Psoas muscle (tissue), 8 donors: ENCODE measurements around the gene TECPR1. TPM values are rescaled to one million over a fixed set of nuclear protein-coding genes. Genes with fewer than 3 reads are reported as not detected.

Experiments used
- ATAC-seq, 4 donors: fragments of 200-7000 bp; cut with Tn5 transposase; one replicate each; pipeline ENCODE4 v1.9.1; 2020; ENCODE audit warnings: moderate library complexity in 3 of 4, mild to moderate bottlenecking in 2 of 4
- DNase-seq, 2 donors: peaks; one replicate each; pipeline ENCODE4 v3.0.0-alpha.2; 2020
- H3K27ac ChIP-seq: fragments of 200-600 bp; one replicate; pipeline ENCODE4 v1.8.0; 2022
- H3K27me3 ChIP-seq, 3 donors: fragments of 200-600 bp in 1 of 3; one replicate each; pipeline versions ENCODE4 v1.6.1 to v1.8.0; 2013 to 2022; ENCODE audit warnings: low read length in 2 of 3, mild to moderate bottlenecking in 2 of 3, moderate library complexity in 1 of 3; ENCODE audit not compliant: insufficient read depth in 3 of 3
- H3K36me3 ChIP-seq, 2 donors: fragments of 200-600 bp in 1 of 2; one replicate each; pipeline versions ENCODE4 v1.6.1 to v1.8.0; 2013 to 2022; ENCODE audit warnings: low read depth in 1 of 2, mild to moderate bottlenecking in 1 of 2, moderate library complexity in 1 of 2; ENCODE audit not compliant: insufficient read depth in 1 of 2
- H3K4me1 ChIP-seq: fragments of 200-600 bp; one replicate; pipeline ENCODE4 v1.8.0; 2022
- H3K4me3 ChIP-seq: fragments of 200-600 bp; one replicate; pipeline ENCODE4 v1.8.0; 2022; ENCODE audit warnings: mild to moderate bottlenecking
- H3K9me3 ChIP-seq: fragments of 200-600 bp; one replicate; pipeline ENCODE4 v1.8.0; 2022
- CTCF ChIP-seq: fragments of 200-600 bp; IDR thresholded peaks from one replicate; pipeline ENCODE4 v1.8.0; 2022; ENCODE audit warnings: antibody characterized with exemption
- WGBS, 3 donors: extraction: QIAGEN DNeasy Blood & Tissue Kit; methylation state at CpG; one replicate each; pipeline versions ENCODE4 v1.1.6 to v1.1.7; 2013; 5-methylcytosine and 5-hydroxymethylcytosine counted together
- intact Hi-C, 2 donors: fragments of 100-400 bp; cut with DNase I; formaldehyde crosslinking; loops; one replicate each; pipeline versions ENCODE4 v1.11.0 to v1.14.2; 2022
- polyA plus RNA-seq, 3 donors: library from polyadenylated mRNA; stranded (reverse); fragments of 200-250 nt; gene quantifications; one replicate each; pipeline ENCODE4 v1.2.3, GENCODE V29; 2013
- total RNA-seq, 4 donors: library from RNA; stranded (reverse); fragmentation: NEBNext Ultra II Directional in 2 of 4; extraction: Animal tissue kit (Norgen Biotek cat#: 25700) in 2 of 4; gene quantifications; one replicate each; pipeline versions ENCODE4 v1.2.1 to v1.2.4, GENCODE V29; 2021 to 2023
- donor health status: healthy with polysubstance abuse.
- donor health status: DM: no; HTN: no; CAD: no; lungs with moderate emphysema.
- donor health status: Bipolar disorder and iron deficiency.
- donor health status: healthy.
- donor health status: DM: yes; HTN: yes; CAD: no.
- donor health status: DM: no; HTN: no; CAD: no.
- donor health status: DM: no; HTN: no; CAD: no.
- donor health status: DM: yes; HTN: yes; CAD: no.

The TECPR1 gene
- total and polyA plus RNA-seq, 7 donors, result 7.0 to 23.0 (median 14.5) TPM

GRCh38 chr7:98200364-98200763 lies 51.7 kb downstream of the TECPR1 start:
- no peaks in the 10 kb centered on the region for H3K4me1 ChIP-seq
- no peak overlapping the region for H3K27ac ChIP-seq
- H3K9me3 ChIP-seq, result no peaks in the 10 kb centered on the region
- H3K36me3 ChIP-seq, result peaks cover 0 to 46% of the 10 kb centered on the region in 2 donors
- H3K27me3 ChIP-seq, result no peaks in the 10 kb centered on the region
- DNase-seq, result no peak
- no peak for ATAC-seq
- 86 to 90% (median 88%) methylated on average over 6 of the region's 6 CpGs for WGBS, 3 donors
- no peak overlapping the region for H3K4me3 ChIP-seq
- intact Hi-C loops, result no loop called here
- TF ChIP-seq CTCF, result no peak

DNA sequence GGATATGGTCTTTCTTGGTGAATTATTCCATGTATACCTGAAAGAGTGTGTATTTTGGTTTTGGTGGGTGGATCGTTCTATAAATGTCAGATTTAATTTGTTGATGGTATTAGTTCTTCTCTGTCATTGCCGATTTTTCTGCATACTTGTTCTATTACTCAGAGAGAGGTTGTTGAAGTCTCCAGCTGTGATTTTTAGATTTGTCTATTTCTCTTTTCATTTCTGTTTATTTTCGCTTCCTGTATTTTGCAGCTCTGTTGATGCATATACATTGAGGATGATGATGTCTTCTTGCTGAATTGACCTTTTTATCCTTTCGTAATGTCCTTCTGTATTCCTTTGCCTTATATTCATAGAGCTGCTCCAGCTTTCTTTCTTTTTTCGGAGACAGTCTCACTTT lies 52.9 kb downstream of the TECPR1 start:
- intact Hi-C loops, result no loop called here
- ATAC-seq, result no peak
- Histone ChIP-seq H3K4me1 (no peaks in the 10 kb centered on the region), H3K9me3 (no peaks in the 10 kb centered on the region), H3K27ac (no peak overlapping the region), H3K4me3 (no peak overlapping the region), H3K36me3 (peaks cover 0 to 46% of the 10 kb centered on the region in 2 donors), H3K27me3 (no peaks in the 10 kb centered on the region)
- TF ChIP-seq CTCF, result no peak
- WGBS, 3 donors, result 93 to 97% (median 94%) methylated on average over 5 of the region's 5 CpGs
- no peak for DNase-seq

DNA sequence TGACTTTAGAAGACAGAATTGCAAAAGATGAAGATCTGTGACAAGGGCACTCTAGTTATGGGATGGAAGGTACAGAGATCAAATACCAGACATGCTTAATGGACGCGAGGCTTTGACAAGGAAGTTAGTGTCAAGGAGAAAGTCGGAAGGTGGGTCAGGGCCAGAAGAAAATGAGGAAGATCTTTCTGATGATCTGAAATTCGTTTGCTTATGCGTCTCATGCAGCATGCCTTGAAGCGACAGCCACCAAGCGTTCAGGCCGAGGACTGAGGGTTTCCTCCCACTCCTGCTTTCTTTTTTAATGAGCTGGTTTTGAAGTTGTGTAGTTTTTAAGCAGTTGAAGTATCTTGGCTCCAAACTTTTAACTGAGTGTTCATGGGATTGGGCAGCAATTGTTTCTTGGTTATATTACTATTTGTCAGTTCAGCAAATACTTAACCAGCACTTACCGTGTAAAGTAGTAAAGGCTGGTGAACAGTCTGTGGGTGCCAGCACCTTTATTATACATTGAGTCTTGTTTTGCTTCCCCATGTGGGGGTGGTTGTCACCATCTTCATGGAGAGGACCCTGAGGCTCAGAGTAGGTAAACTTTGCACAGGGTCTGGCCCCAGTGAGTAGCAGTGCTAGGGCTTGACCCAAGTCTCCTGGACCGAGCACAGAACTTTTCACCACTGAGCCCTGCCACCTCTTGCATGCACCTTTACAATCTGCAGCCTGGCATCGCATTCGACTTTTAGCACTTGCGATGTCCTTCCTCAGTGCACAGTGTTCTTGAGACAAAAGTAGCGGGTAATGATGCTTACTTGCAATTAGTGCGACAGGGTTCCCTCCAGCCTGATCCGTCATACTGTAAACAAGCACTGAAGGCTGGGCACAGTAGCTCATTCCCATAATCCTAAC lies 55.1 kb downstream of the TECPR1 start:
- Histone ChIP-seq H3K27ac (no peak overlapping the region), H3K4me3 (no peak overlapping the region), H3K27me3 (no peaks in the 10 kb centered on the region), H3K4me1 (no peaks in the 10 kb centered on the region), H3K36me3 (peaks cover 0 to 60% of the 10 kb centered on the region in 2 donors), H3K9me3 (no peaks in the 10 kb centered on the region)
- no peak for ATAC-seq
- DNase-seq, result no peak
- intact Hi-C loops, result no loop called here
- WGBS, 3 donors, result 87 to 95% (median 95%) methylated on average over 16 of the region's 16 CpGs
- no peak for TF ChIP-seq CTCF

- WGBS, 3 donors, result 85 to 93% (median 88%) methylated on average over 8 of the region's 8 CpGs
Observed at GRCh38 chr7:98194672-98195457, 57.2 kb downstream of the TECPR1 start.

More at GRCh38 chr7:98194672-98195457, 57.2 kb downstream of the TECPR1 start:
- Histone ChIP-seq H3K4me1 (no peaks in the 10 kb centered on the region), H3K36me3 (peaks cover 0 to 75% of the 10 kb centered on the region in 2 donors), H3K27me3 (no peaks in the 10 kb centered on the region), H3K27ac (no peak overlapping the region), H3K4me3 (no peak overlapping the region), H3K9me3 (no peaks in the 10 kb centered on the region)
- ATAC-seq (no peak), DNase-seq (no peak)
- no peak for TF ChIP-seq CTCF
- intact Hi-C loops, result no loop called here
